PC-9 (cell line): ENCODE data around the gene DNM3. TPM values are rescaled to one million over a fixed set of nuclear protein-coding genes. Genes with fewer than 3 reads are reported as not detected.

ENCODE experiments used
- BruUV-seq: library from RNA; stranded (reverse); fragments of 400-500 nt; replicated peaks from 2 replicates; lab custom pipeline; 2021; lab: Mats Ljungman, UMichigan
- CTCF ChIA-PET: fragments of 300-600 bp; sonication (Branson Sonifier 250); formaldehyde crosslinking; loops from one replicate; lab custom pipeline; 2022; ENCODE audit warnings: antibody characterized with exemption; lab: Charles Lee
- POLR2A ChIA-PET: fragments of 300-600 bp; sonication (Branson Sonifier 250); formaldehyde crosslinking; loops from one replicate; lab custom pipeline; 2022; ENCODE audit warnings: antibody characterized with exemption; ENCODE audit not compliant: unreplicated experiment; lab: Charles Lee
- DNase-seq, 2 experiments: peaks; one replicate each; pipeline versions ENCODE4 v3.0.0 to v3.0.0-alpha.2; 2015 to 2022; ENCODE audit warnings: mixed read lengths in 1 of 2
- H2AFZ ChIP-seq: fragments of 200-600 bp; sonication (generic); 2 replicates; pipeline ENCODE4 v1.8.1; 2017; ENCODE audit warnings: antibody characterized with exemption
- H3F3A ChIP-seq: fragments of 200-600 bp; sonication (generic); 2 replicates; pipeline ENCODE4 v1.8.1; 2017; ENCODE audit warnings: antibody characterized with exemption, mild to moderate bottlenecking, low read depth; ENCODE audit not compliant: insufficient read depth
- H3K27ac ChIP-seq: fragments of 200-600 bp; sonication (generic); 2 replicates; pipeline ENCODE4 v1.6.1; 2016; ENCODE audit warnings: mixed run types
- H3K27me3 ChIP-seq: fragments of 200-600 bp; sonication (generic); 2 replicates; pipeline ENCODE4 v1.6.1; 2016; ENCODE audit warnings: low read depth, mixed run types; ENCODE audit not compliant: insufficient read depth
- H3K36me3 ChIP-seq: fragments of 200-600 bp; sonication (generic); 2 replicates; pipeline ENCODE4 v1.6.1; 2016; ENCODE audit warnings: low read depth, mixed run types
- H3K4me1 ChIP-seq: fragments of 200-600 bp; sonication (generic); replicated peaks from 2 replicates; pipeline ENCODE4 v1.6.1; 2016; ENCODE audit warnings: mixed run types; ENCODE audit not compliant: insufficient read depth
- H3K4me2 ChIP-seq: fragments of 200-600 bp; sonication (generic); 2 replicates; pipeline ENCODE4 v1.6.1; 2017; ENCODE audit warnings: mixed run types
- H3K4me3 ChIP-seq: fragments of 200-600 bp; sonication (generic); 2 replicates; pipeline ENCODE4 v1.6.1; 2016; ENCODE audit warnings: mixed run types
- H3K79me2 ChIP-seq: fragments of 200-600 bp; sonication (generic); 2 replicates; pipeline ENCODE4 v1.6.1; 2017; ENCODE audit warnings: low read depth, mixed run types
- H3K9me2 ChIP-seq: fragments of 200-600 bp; sonication (generic); 2 replicates; pipeline ENCODE4 v1.8.1; 2017; ENCODE audit warnings: mild to moderate bottlenecking; ENCODE audit not compliant: insufficient read depth
- H3K9me3 ChIP-seq: fragments of 200-600 bp; sonication (generic); 2 replicates; pipeline ENCODE4 v1.8.1; 2016; ENCODE audit warnings: low read depth; ENCODE audit not compliant: insufficient read depth
- H4K20me1 ChIP-seq: fragments of 200-600 bp; sonication (generic); 2 replicates; pipeline ENCODE4 v1.8.1; 2017; ENCODE audit not compliant: insufficient read depth
- EZH2 ChIP-seq: fragments of 200-600 bp; sonication (generic); IDR thresholded peaks from 2 replicates; pipeline ENCODE4 v1.8.0; 2017; ENCODE audit warnings: antibody characterized with exemption, low read depth
- intact Hi-C: fragments of 100-400 bp; cut with micrococcal nuclease; formaldehyde crosslinking; loops from one replicate; pipeline ENCODE4 v1.10.0; 2022; ENCODE audit not compliant: unreplicated experiment
- total RNA-seq: library from RNA; stranded (reverse); gene quantifications from 2 replicates; pipeline ENCODE4 v1.2.3, GENCODE V29; 2021
- TF ChIP-seq, protein P1 (sequence below): fragments of 200-600 bp; sonication (generic); conservative IDR thresholded peaks from 2 replicates; pipeline ENCODE4 v1.6.1; 2017; ENCODE audit warnings: mixed run types, antibody characterized with exemption, mild to moderate bottlenecking, moderate library complexity

The DNM3 gene
- total RNA-seq, 1 experiment from 2014 or later = 1.7 TPM

DNA sequence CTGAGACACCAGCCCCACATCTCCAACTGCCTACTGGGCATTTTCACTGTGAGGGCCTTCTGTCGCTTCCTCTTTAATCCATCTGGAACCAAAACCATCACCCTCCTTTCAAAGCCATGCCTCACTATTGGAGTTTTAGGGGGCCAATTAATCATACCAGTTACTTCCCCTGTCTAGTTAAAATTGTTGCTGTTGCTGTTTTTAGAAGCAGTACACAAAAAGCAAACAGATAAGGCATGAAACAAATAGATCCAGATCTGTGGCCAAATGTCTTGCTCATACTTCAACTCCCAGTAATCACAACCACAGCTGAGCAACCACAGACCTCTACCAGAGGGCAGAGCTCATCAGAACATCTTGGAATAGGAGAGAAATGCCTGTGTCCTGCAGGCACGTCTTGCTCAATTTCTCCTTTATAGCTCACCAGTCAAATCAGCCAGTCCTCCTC is 445.4 kb downstream of the DNM3 start:
- no peaks in the 10 kb centered on the region; the same call in 1 of the 2 replicates for H3F3A ChIP-seq
- H2AFZ ChIP-seq = no peak overlapping the region
- no peaks in the 10 kb centered on the region for H4K20me1 ChIP-seq
- no peaks in the 10 kb centered on the region for H3K36me3 ChIP-seq
- H3K27me3 ChIP-seq = no peaks in the 10 kb centered on the region
- H3K4me1 ChIP-seq = no peaks in the 10 kb centered on the region
- no peaks in the 10 kb centered on the region for H3K79me2 ChIP-seq
- no peaks in the 10 kb centered on the region for H3K9me2 ChIP-seq
- DNase-seq = peak in 1 of 2 experiments; percentile 37
- no peak for TF ChIP-seq EZH2
- TF ChIP-seq, protein P1, sequence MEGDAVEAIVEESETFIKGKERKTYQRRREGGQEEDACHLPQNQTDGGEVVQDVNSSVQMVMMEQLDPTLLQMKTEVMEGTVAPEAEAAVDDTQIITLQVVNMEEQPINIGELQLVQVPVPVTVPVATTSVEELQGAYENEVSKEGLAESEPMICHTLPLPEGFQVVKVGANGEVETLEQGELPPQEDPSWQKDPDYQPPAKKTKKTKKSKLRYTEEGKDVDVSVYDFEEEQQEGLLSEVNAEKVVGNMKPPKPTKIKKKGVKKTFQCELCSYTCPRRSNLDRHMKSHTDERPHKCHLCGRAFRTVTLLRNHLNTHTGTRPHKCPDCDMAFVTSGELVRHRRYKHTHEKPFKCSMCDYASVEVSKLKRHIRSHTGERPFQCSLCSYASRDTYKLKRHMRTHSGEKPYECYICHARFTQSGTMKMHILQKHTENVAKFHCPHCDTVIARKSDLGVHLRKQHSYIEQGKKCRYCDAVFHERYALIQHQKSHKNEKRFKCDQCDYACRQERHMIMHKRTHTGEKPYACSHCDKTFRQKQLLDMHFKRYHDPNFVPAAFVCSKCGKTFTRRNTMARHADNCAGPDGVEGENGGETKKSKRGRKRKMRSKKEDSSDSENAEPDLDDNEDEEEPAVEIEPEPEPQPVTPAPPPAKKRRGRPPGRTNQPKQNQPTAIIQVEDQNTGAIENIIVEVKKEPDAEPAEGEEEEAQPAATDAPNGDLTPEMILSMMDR = no peak
- intact Hi-C loops = no loop called here
- H3K27ac ChIP-seq = no peak overlapping the region
- no peak overlapping the region for H3K4me3 ChIP-seq
- ChIA-PET CTCF (no interaction called here), POLR2A (no interaction called here)
- H3K9me3 ChIP-seq = no peaks in the 10 kb centered on the region
- no peak overlapping the region for H3K4me2 ChIP-seq
- no TSS peak for BruUV-seq

DNA sequence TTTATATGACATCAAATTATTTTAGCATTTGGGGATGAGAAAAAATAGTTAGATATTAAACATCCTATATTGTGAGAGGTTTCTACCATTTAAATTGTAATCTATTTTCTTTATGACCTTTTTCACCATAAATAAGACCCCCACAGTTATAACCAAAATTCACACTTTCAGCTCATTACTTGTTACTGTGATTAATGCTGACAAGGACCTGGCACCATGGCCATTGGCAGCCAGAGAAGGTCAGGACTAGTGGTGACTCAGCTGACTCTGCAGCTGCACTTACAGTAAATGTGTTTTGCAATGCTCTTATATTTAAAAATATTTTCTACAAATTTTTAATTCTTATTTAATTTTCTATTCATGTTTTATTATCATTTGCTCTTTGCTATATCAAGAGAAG is 445.9 kb downstream of the DNM3 start:
- Histone ChIP-seq H4K20me1 (no peaks in the 10 kb centered on the region), H3K9me2 (no peaks in the 10 kb centered on the region), H3K36me3 (no peaks in the 10 kb centered on the region), H3K4me2 (no peak overlapping the region), H3K27me3 (no peaks in the 10 kb centered on the region), H3K4me1 (no peaks in the 10 kb centered on the region), H3K4me3 (no peak overlapping the region), H3F3A (no peaks in the 10 kb centered on the region; the same call in 1 of the 2 replicates), H3K79me2 (no peaks in the 10 kb centered on the region), H2AFZ (no peak overlapping the region), H3K9me3 (no peaks in the 10 kb centered on the region), H3K27ac (no peak overlapping the region)
- ChIA-PET POLR2A (no interaction called here), CTCF (no interaction called here)
- intact Hi-C loops = no loop called here
- no TSS peak for BruUV-seq
- TF ChIP-seq, protein P1 = no peak
- no peak for TF ChIP-seq EZH2
- no peak for DNase-seq

DNA sequence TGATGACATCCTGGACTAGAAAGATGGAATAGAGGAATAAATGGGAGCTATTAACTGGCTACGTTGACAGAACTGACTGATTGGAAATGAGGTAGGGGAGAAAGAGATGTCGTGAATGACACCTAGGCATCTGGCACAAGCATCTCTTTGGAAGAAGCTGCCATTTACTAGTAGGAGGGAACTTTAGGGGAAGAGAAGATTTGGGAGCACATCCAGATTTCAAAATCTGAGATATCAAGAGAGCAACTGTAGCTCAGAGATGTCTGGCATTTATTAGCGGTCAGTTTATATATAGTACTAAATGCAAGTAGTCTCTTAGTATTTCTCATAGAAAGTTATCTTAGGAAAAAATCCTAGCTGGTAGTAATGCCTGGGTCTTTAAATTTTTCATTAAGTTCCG is 447.3 kb downstream of the DNM3 start:
- no peaks in the 10 kb centered on the region; the same call in 1 of the 2 replicates for H3F3A ChIP-seq
- intact Hi-C loops = no loop called here
- no peaks in the 10 kb centered on the region for H3K4me1 ChIP-seq
- ChIA-PET POLR2A (no interaction called here), CTCF (no interaction called here)
- H3K9me3 ChIP-seq = no peaks in the 10 kb centered on the region
- no peak overlapping the region for H3K4me2 ChIP-seq
- H3K27ac ChIP-seq = no peak overlapping the region
- BruUV-seq = no TSS peak
- no peak overlapping the region for H3K4me3 ChIP-seq
- no peak for DNase-seq
- H2AFZ ChIP-seq = no peak overlapping the region
- no peaks in the 10 kb centered on the region for H3K79me2 ChIP-seq
- H4K20me1 ChIP-seq = no peaks in the 10 kb centered on the region
- H3K36me3 ChIP-seq = no peaks in the 10 kb centered on the region
- H3K27me3 ChIP-seq = no peaks in the 10 kb centered on the region
- no peaks in the 10 kb centered on the region for H3K9me2 ChIP-seq
- TF ChIP-seq, protein P1 = no peak
- TF ChIP-seq EZH2 = no peak
